Aorta (tissue), 5 donors: Measurements from ENCODE around the gene CTBP1. TPM values are rescaled to one million over a fixed set of nuclear protein-coding genes. Genes with fewer than 3 reads are reported as not detected.
A peak's percentile ranks its signal among the peaks of the same experiment; 100 is the strongest.

Experiments used
- ATAC-seq: fragments of 200-7000 bp; cut with Tn5 transposase; one replicate; pipeline ENCODE4 v1.9.1; 2022; ENCODE audit warnings: moderate library complexity; ENCODE audit not compliant: low FRiP score
- DNase-seq, 2 donors: peaks; one replicate each; pipeline ENCODE4 v3.0.0-alpha.2; 2020
- H3K27ac ChIP-seq, 2 donors: one replicate each; pipeline ENCODE4 v1.5.1; 2013; ENCODE audit warnings: low read length in 2 of 2, mild to moderate bottlenecking in 2 of 2, moderate library complexity in 2 of 2, control low read depth in 1 of 2, inconsistent platforms in 1 of 2, low read depth in 1 of 2
- H3K27me3 ChIP-seq, 2 donors: one replicate each; pipeline ENCODE4 v1.6.1; 2013; ENCODE audit warnings: control low read depth in 1 of 2, low read length in 1 of 2, mild to moderate bottlenecking in 1 of 2, moderate library complexity in 1 of 2; ENCODE audit not compliant: insufficient read depth in 2 of 2, control insufficient read depth in 1 of 2
- H3K36me3 ChIP-seq, 2 donors: one replicate each; pipeline ENCODE4 v1.6.1; 2013; ENCODE audit warnings: control low read depth in 1 of 2, low read length in 1 of 2, mild to moderate bottlenecking in 1 of 2; ENCODE audit not compliant: insufficient read depth in 2 of 2, control insufficient read depth in 1 of 2
- H3K4me1 ChIP-seq, 2 donors: one replicate each; pipeline ENCODE4 v1.6.1; 2013; ENCODE audit warnings: low read length in 2 of 2, control low read depth in 1 of 2, mild to moderate bottlenecking in 1 of 2, moderate library complexity in 1 of 2; ENCODE audit not compliant: insufficient read depth in 2 of 2, control insufficient read depth in 1 of 2
- H3K4me3 ChIP-seq, 2 donors: one replicate each; pipeline ENCODE4 v1.5.1; 2013; ENCODE audit warnings: low read length in 2 of 2, control low read depth in 1 of 2, mild to moderate bottlenecking in 1 of 2
- H3K9me3 ChIP-seq: one replicate; pipeline ENCODE4 v1.6.1; 2013; ENCODE audit warnings: mild to moderate bottlenecking, low read length; ENCODE audit not compliant: control insufficient read depth
- WGBS, 2 donors: extraction: QIAGEN DNeasy Blood & Tissue Kit; methylation state at CpG; one replicate each; pipeline ENCODE4 v1.1.7; 2013; 5-methylcytosine and 5-hydroxymethylcytosine counted together
- intact Hi-C, 2 donors: fragments of 100-400 bp; cut with DNase I; formaldehyde crosslinking; loops; one replicate each; pipeline versions ENCODE4 v1.14.2 to v1.15.0; 2022
- long read RNA-seq, 2 donors: library from polyadenylated mRNA; unstranded; transcript quantifications; one replicate each; pipeline ENCODE4 v2.0.0, GENCODE V29; 2020 to 2021
- polyA plus RNA-seq, 2 donors: library from polyadenylated mRNA; stranded (reverse); fragments of 200-250 nt; gene quantifications; one replicate each; pipeline ENCODE4 v1.2.3, GENCODE V29; 2013
- total RNA-seq, 2 donors: library from RNA; stranded (reverse); fragmentation: NEBNext Ultra II Directional; extraction: Animal tissue kit (Norgen Biotek cat#: 25700); gene quantifications; one replicate each; pipeline ENCODE4 v1.2.1, GENCODE V29; 2021
- donor health status: healthy with polysubstance abuse.
- donor health status: Bipolar disorder and iron deficiency.
- donor health status: DM: no; HTN: no; CAD: no.
- donor health status: DM: no; HTN: no; CAD: no.
- donor health status: DM: yes; HTN: yes; CAD: no.

Gene CTBP1
- total RNA-seq (100 to 1,000 TPM; 111 to 145 TPM), polyA plus RNA-seq (10 to 100 TPM; 66.4 to 96.5 TPM)
- long read RNA-seq, donor 1, partial matches to known transcripts, result 48 of 109 reads
- long read RNA-seq, donor 1, other reads (novel, unspliced or antisense), result 53 of 109 reads
- long read RNA-seq, donor 2, transcript CTBP1-201 (9 exons, 2,297 nt), result minor isoform, 10 of 150 reads
- long read RNA-seq, donor 2, transcript CTBP1-203 (10 exons, 2,467 nt), result major isoform, 50 of 150 reads
- long read RNA-seq, donor 2, partial matches to known transcripts, result 24 of 150 reads
- long read RNA-seq, donor 2, other reads (novel, unspliced or antisense), result 63 of 150 reads

GRCh38 chr4:1248245-1249147, at the start of gene CTBP1:
Gene CTBP1, minus strand, starts transcription at chr4:1249130. Its CDS starts 7,799 bp downstream, at chr4:1241331.
- Histone ChIP-seq H3K4me3 (peak within 1 kb of the TSS; percentile 76 to 86), H3K4me1 (peaks cover 0 to 3% of the 10 kb centered on the region in 2 donors), H3K27me3 (no peaks in the 10 kb centered on the region), H3K27ac (peak within 1 kb of the TSS; percentile 84 to 88), H3K36me3 (no peaks in the 10 kb centered on the region), H3K9me3 (no peaks in the 10 kb centered on the region)
- ATAC-seq (peak; percentile 88), DNase-seq (peak; percentile 85 to 92)
- intact Hi-C loops, result loop anchor here (1.0 to 10.0 kb wide), 4 partner anchors 54 to 114 kb away; no protein-coding TSS in a partner anchor
- 1% methylated on average over 40 to 163 of the region's 163 CpGs for WGBS, 2 donors

GRCh38 chr4:1298461-1298860, 49.5 kb upstream of the CTBP1 start:
- no peaks in the 10 kb centered on the region for H3K27me3 ChIP-seq
- WGBS, 2 donors, result 94 to 97% methylated on average over 7 of the region's 7 CpGs
- H3K4me3 ChIP-seq, result no peak overlapping the region
- H3K9me3 ChIP-seq, result no peaks in the 10 kb centered on the region
- DNase-seq (peak; percentile 12 to 58), ATAC-seq (no peak)
- H3K27ac ChIP-seq, result no peak overlapping the region
- H3K36me3 ChIP-seq, result no peaks in the 10 kb centered on the region
- intact Hi-C loops, result no loop called here
- H3K4me1 ChIP-seq, result no peaks in the 10 kb centered on the region

GRCh38 chr4:1297456-1298325, 48.8 kb upstream of the CTBP1 start:
- DNase-seq (peak; percentile 32 to 53), ATAC-seq (no peak)
- 91 to 92% methylated on average over 32 of the region's 32 CpGs for WGBS, 2 donors
- Histone ChIP-seq H3K4me3 (no peak overlapping the region), H3K4me1 (no peaks in the 10 kb centered on the region), H3K27me3 (no peaks in the 10 kb centered on the region), H3K27ac (no peak overlapping the region), H3K36me3 (no peaks in the 10 kb centered on the region), H3K9me3 (no peaks in the 10 kb centered on the region)
- intact Hi-C loops, result no loop called here

- no peak for ATAC-seq
- H3K4me3 ChIP-seq, result no peak overlapping the region
- 91% methylated on average over 22 of the region's 22 CpGs for WGBS, 2 donors
- intact Hi-C loops, result no loop called here
- DNase-seq, result peak; percentile 35 to 70
- H3K27me3 ChIP-seq, result no peaks in the 10 kb centered on the region
- H3K9me3 ChIP-seq, result no peaks in the 10 kb centered on the region
- H3K27ac ChIP-seq, result no peak overlapping the region
- no peaks in the 10 kb centered on the region for H3K4me1 ChIP-seq
- no peaks in the 10 kb centered on the region for H3K36me3 ChIP-seq
Observed at GRCh38 chr4:1297023-1297395, 48.1 kb upstream of the CTBP1 start.

GRCh38 chr4:1296324-1297022, 47.5 kb upstream of the CTBP1 start:
- intact Hi-C loops, result no loop called here
- WGBS, 2 donors, result 84 to 86% methylated on average over 18 of the region's 18 CpGs

GRCh38 chr4:1295405-1296055, 46.6 kb upstream of the CTBP1 start:
- no peak overlapping the region for H3K4me3 ChIP-seq
- H3K27me3 ChIP-seq, result no peaks in the 10 kb centered on the region
- DNase-seq, result peak; percentile 42 to 53
- H3K36me3 ChIP-seq, result no peaks in the 10 kb centered on the region
- H3K27ac ChIP-seq, result no peak overlapping the region
- H3K4me1 ChIP-seq, result peaks cover 0 to 3% of the 10 kb centered on the region in 2 donors
- no peaks in the 10 kb centered on the region for H3K9me3 ChIP-seq
- WGBS, 2 donors, result 80 to 84% methylated on average over 24 of the region's 24 CpGs
- no peak for ATAC-seq
- intact Hi-C loops, result no loop called here

More at GRCh38 chr4:1296324-1297022, 47.5 kb upstream of the CTBP1 start:
- ATAC-seq, result no peak
- Histone ChIP-seq H3K36me3 (no peaks in the 10 kb centered on the region), H3K4me3 (no peak overlapping the region), H3K9me3 (no peaks in the 10 kb centered on the region), H3K4me1 (no peaks in the 10 kb centered on the region), H3K27me3 (no peaks in the 10 kb centered on the region), H3K27ac (no peak overlapping the region)
- DNase-seq, result peak in 1 of 2 donors; percentile 26

- ATAC-seq (no peak), DNase-seq (peak; percentile 48 to 51)
- no peaks in the 10 kb centered on the region for H3K36me3 ChIP-seq
- intact Hi-C loops, result loop anchor here in 1 of 2 donors (5.0 kb wide), 1 partner anchor 52 kb away; the partner anchor contains the start of gene UVSSA
- no peaks in the 10 kb centered on the region for H3K9me3 ChIP-seq
- H3K4me1 ChIP-seq, result peaks cover 0 to 3% of the 10 kb centered on the region in 2 donors
- no peak overlapping the region for H3K27ac ChIP-seq
- H3K27me3 ChIP-seq, result no peaks in the 10 kb centered on the region
- 43 to 46% methylated on average over 10 of the region's 10 CpGs for WGBS, 2 donors
- no peak overlapping the region for H3K4me3 ChIP-seq
Observed at GRCh38 chr4:1294891-1295290, 46.0 kb upstream of the CTBP1 start.
